KG1 (cell line): ENCODE results near the gene HOXA3.

Experiments used
- DNase-seq: peaks from one replicate; lab custom pipeline; 2025; lab: John Stamatoyannopoulos, UW

HOXA3 gene

GRCh38 chr7:27154901-27155815 lies 2.8 kb upstream of the HOXA3 start:
- DNase-seq = no peak

GRCh38 chr7:27154369-27154768 lies 2.0 kb upstream of the HOXA3 start:
- DNase-seq = no peak

- DNase-seq = no peak
Measured at GRCh38 chr7:27153526-27153925, 1.1 kb upstream of the HOXA3 start.

GRCh38 chr7:27152816-27153442 lies 546 bp upstream of the HOXA3 start:
- DNase-seq = no peak

- DNase-seq = no peak
Measured at GRCh38 chr7:27151341-27151930, 947 bp downstream of the HOXA3 start.

- DNase-seq = no peak
Measured at GRCh38 chr7:27150568-27151340, 1.6 kb downstream of the HOXA3 start.

- no peak for DNase-seq
Measured at GRCh38 chr7:27149842-27150567, 2.4 kb downstream of the HOXA3 start.

- no peak for DNase-seq
Measured at GRCh38 chr7:27148756-27149641, 3.4 kb downstream of the HOXA3 start.

- DNase-seq = no peak
Measured at GRCh38 chr7:27148031-27148755, 4.2 kb downstream of the HOXA3 start.

- no peak for DNase-seq
Measured at GRCh38 chr7:27147199-27148030, 5.0 kb downstream of the HOXA3 start, which contains the start of gene HOXA6. Gene HOXA6 (minus strand): TSS chr7:27147774. CDS start chr7:27147749, 25 bp downstream.

GRCh38 chr7:27146491-27147198 lies 5.7 kb downstream of the HOXA3 start:
- DNase-seq = no peak

GRCh38 chr7:27145914-27146412 lies 6.4 kb downstream of the HOXA3 start:
- DNase-seq = no peak

GRCh38 chr7:27145165-27145913 lies 7.0 kb downstream of the HOXA3 start:
- no peak for DNase-seq

- no peak for DNase-seq
Measured at GRCh38 chr7:27144781-27145164, 7.6 kb downstream of the HOXA3 start.

- DNase-seq = no peak
Measured at GRCh38 chr7:27143950-27144780, 8.2 kb downstream of the HOXA3 start.
